Tibial nerve (tissue), 4 donors: ENCODE data around the gene C1orf216. TPM values are rescaled to one million over a fixed set of nuclear protein-coding genes. Genes with fewer than 3 reads are reported as not detected.
A peak's percentile ranks its signal among the peaks of the same experiment; 100 is the strongest.
"Not testable (repeated sequence)": the region's sequence is repeated elsewhere in the genome, so short reads cannot be mapped to it uniquely, and the experiment has no call there.

Source experiments
- DNase-seq, 2 donors: peaks; one replicate each; pipeline ENCODE4 v3.0.0-alpha.2; 2019; ENCODE audit warnings: low spot score in 2 of 2
- H3K27ac ChIP-seq, 4 donors: fragments of 200-600 bp; sonication (generic) in 3 of 4; one replicate each; pipeline ENCODE4 v1.5.1; 2017 to 2019; ENCODE audit warnings: mild to moderate bottlenecking in 1 of 4
- H3K27me3 ChIP-seq, 2 donors: fragments of 200-600 bp; sonication (generic) in 1 of 2; one replicate each; pipeline versions ENCODE4 v1.5.1 to v1.6.0; 2017 to 2019
- H3K36me3 ChIP-seq, 3 donors: fragments of 200-600 bp; sonication (generic); one replicate each; pipeline ENCODE4 v1.5.1; 2018 to 2019
- H3K4me1 ChIP-seq, 4 donors: fragments of 200-600 bp; sonication (generic) in 3 of 4; one replicate each; pipeline ENCODE4 v1.5.1; 2017 to 2019
- H3K4me3 ChIP-seq, 4 donors: fragments of 200-600 bp; sonication (generic) in 3 of 4; one replicate each; pipeline ENCODE4 v1.5.1; 2017 to 2019; ENCODE audit warnings: mild to moderate bottlenecking in 1 of 4, moderate library complexity in 1 of 4
- H3K9me3 ChIP-seq, 4 donors: fragments of 200-600 bp; sonication (generic) in 3 of 4; one replicate each; pipeline ENCODE4 v1.5.1; 2017 to 2019
- CTCF ChIP-seq, 5 experiments: fragments of 200-600 bp in 3 of 5; fragments of 450-650 bp in 2 of 5; sonication (generic) in 3 of 5; IDR thresholded peaks; one replicate each; pipeline ENCODE4 v1.5.1; 2016 to 2019; ENCODE audit warnings: antibody characterized with exemption in 5 of 5, mild to moderate bottlenecking in 3 of 5, moderate library complexity in 2 of 5
- EP300 ChIP-seq, 2 donors: sonication (generic); formaldehyde crosslinking; IDR thresholded peaks; one replicate each; pipeline ENCODE4 v1.6.1; 2017; ENCODE audit warnings: antibody characterized with exemption in 2 of 2, mild to moderate bottlenecking in 1 of 2
- POLR2A ChIP-seq, 2 donors: fragments of 450-650 bp; IDR thresholded peaks; one replicate each; pipeline ENCODE4 v1.6.1; 2017; ENCODE audit warnings: antibody characterized with exemption in 2 of 2, mild to moderate bottlenecking in 2 of 2, moderate library complexity in 2 of 2
- WGBS, 2 donors: methylation state at CpG; one replicate each; pipeline ENCODE4 v1.1.5; 2018; 5-methylcytosine and 5-hydroxymethylcytosine counted together
- total RNA-seq, 4 donors: library from RNA; depleted of rRNA; stranded (reverse); fragments of >200 nt; gene quantifications; one replicate each; pipeline ENCODE4 v1.1.0, GENCODE V29; 2016

C1orf216 gene
- total RNA-seq, 4 donors from 2014 or later = 23.4 to 28.3 (median 26.8) TPM

- no peaks in the 10 kb centered on the region for H3K36me3 ChIP-seq
- peaks cover 0 to 39% of the 10 kb centered on the region in 2 donors for H3K27me3 ChIP-seq
- TF ChIP-seq EP300 (IDR thresholded peaks at IDR 0.05) (no peak), POLR2A (IDR thresholded peaks at IDR 0.05) (no peak), CTCF (IDR thresholded peaks at IDR 0.05) (no peak)
- 48% methylated on average over 28 of the region's 29 CpGs for WGBS, 2 donors
- H3K9me3 ChIP-seq = no peaks in the 10 kb centered on the region
- peak overlapping the region in 1 of 4 donors; percentile 58 for H3K4me3 ChIP-seq
- H3K27ac ChIP-seq = no peak overlapping the region
- no peak for DNase-seq
- peaks cover 0 to 17% (median 0%) of the 10 kb centered on the region in 4 donors for H3K4me1 ChIP-seq
These were observed 11.7 kb downstream of the C1orf216 start for GRCh38 chr1:35706846-35707600.

- Histone ChIP-seq H3K27ac (no peak overlapping the region), H3K36me3 (no peaks in the 10 kb centered on the region), H3K4me3 (no peak overlapping the region), H3K4me1 (peaks cover 0 to 4% (median 0%) of the 10 kb centered on the region in 4 donors), H3K9me3 (no peaks in the 10 kb centered on the region), H3K27me3 (peaks cover 0 to 51% of the 10 kb centered on the region in 2 donors)
- TF ChIP-seq CTCF (IDR thresholded peaks at IDR 0.05) (no peak), EP300 (IDR thresholded peaks at IDR 0.05) (no peak), POLR2A (IDR thresholded peaks at IDR 0.05) (no peak)
- no peak for DNase-seq
- WGBS, 2 donors = 25 to 27% methylated on average over 7 of the region's 7 CpGs
These were observed 16.2 kb downstream of the C1orf216 start for GRCh38 chr1:35702508-35702907.

GRCh38 chr1:35699152-35699551, 19.5 kb downstream of the C1orf216 start:
- not testable (repeated sequence) for H3K27ac ChIP-seq, H3K36me3 ChIP-seq, H3K4me1 ChIP-seq, H3K4me3 ChIP-seq, DNase-seq, H3K9me3 ChIP-seq
- WGBS, 2 donors = 89 to 93% methylated on average over 1 of the region's 1 CpG
- H3K27me3 ChIP-seq = peaks cover 0 to 39% of the 10 kb centered on the region in 2 donors

- Histone ChIP-seq H3K9me3 (no peaks in the 10 kb centered on the region), H3K4me1 (no peaks in the 10 kb centered on the region), H3K36me3 (no peaks in the 10 kb centered on the region), H3K27ac (no peak overlapping the region), H3K4me3 (no peak overlapping the region), H3K27me3 (peaks cover 0 to 18% of the 10 kb centered on the region in 2 donors)
- no peak for DNase-seq
- WGBS, 2 donors = 60% methylated on average over 2 of the region's 2 CpGs
- no peak for TF ChIP-seq POLR2A (IDR thresholded peaks at IDR 0.05)
These were observed 26.4 kb downstream of the C1orf216 start for GRCh38 chr1:35692317-35692716.

- no peak for DNase-seq
- no peaks in the 10 kb centered on the region for H3K9me3 ChIP-seq
- no peak overlapping the region for H3K4me3 ChIP-seq
- no peaks in the 10 kb centered on the region for H3K36me3 ChIP-seq
- H3K4me1 ChIP-seq = no peaks in the 10 kb centered on the region
- no peak for TF ChIP-seq POLR2A (IDR thresholded peaks at IDR 0.05)
- no peak for TF ChIP-seq CTCF (IDR thresholded peaks at IDR 0.05)
- H3K27me3 ChIP-seq = peaks cover 0 to 23% of the 10 kb centered on the region in 2 donors
- no peak overlapping the region for H3K27ac ChIP-seq
- 66 to 67% methylated on average over 8 of the region's 8 CpGs for WGBS, 2 donors
These were observed 27.0 kb downstream of the C1orf216 start for GRCh38 chr1:35691571-35692220.

- H3K4me1 ChIP-seq = no peaks in the 10 kb centered on the region
- H3K36me3 ChIP-seq = no peaks in the 10 kb centered on the region
- peaks cover 0 to 23% of the 10 kb centered on the region in 2 donors for H3K27me3 ChIP-seq
- 22 to 31% methylated on average over 9 of the region's 9 CpGs for WGBS, 2 donors
- no peaks in the 10 kb centered on the region for H3K9me3 ChIP-seq
- TF ChIP-seq EP300 (IDR thresholded peaks at IDR 0.05) (no peak), POLR2A (IDR thresholded peaks at IDR 0.05) (no peak)
- H3K27ac ChIP-seq = no peak overlapping the region
- DNase-seq = no peak
- no peak overlapping the region for H3K4me3 ChIP-seq
These were observed 27.6 kb downstream of the C1orf216 start for GRCh38 chr1:35691080-35691479.

- H3K4me1 ChIP-seq, H3K9me3 ChIP-seq, H3K36me3 ChIP-seq, H3K4me3 ChIP-seq, H3K27ac ChIP-seq, DNase-seq: not testable (repeated sequence)
- 87 to 89% methylated on average over 4 of the region's 4 CpGs for WGBS, 2 donors
- H3K27me3 ChIP-seq = peaks cover 0 to 23% of the 10 kb centered on the region in 2 donors
These were observed 28.6 kb downstream of the C1orf216 start for GRCh38 chr1:35690103-35690502.
